H54 (cell line): Measurements from ENCODE around the gene PRKCG.
A peak's percentile ranks its signal among the peaks of the same experiment; 100 is the strongest.
"Not testable (repeated sequence)": the region's sequence is repeated elsewhere in the genome, so short reads cannot be mapped to it uniquely, and the experiment has no call there.

Experiments
- DNase-seq: peaks from one replicate; pipeline ENCODE4 v3.0.0; 2011; ENCODE audit warnings: low spot score, mixed read lengths; ENCODE audit not compliant: insufficient read length
- FAIRE-seq: peaks from 3 replicates; lab custom pipeline; 2011; peaks lifted over from hg19 to GRCh38; lab: Jason Lieb, UNC
- POLR2A ChIP-seq: IDR thresholded peaks from 2 replicates; pipeline ENCODE4 v1.6.1; 2011; ENCODE audit warnings: low read depth, mild to moderate bottlenecking, low read length

PRKCG gene

GRCh38 chr19:53881482-53882390 is at the start of gene PRKCG:
Gene PRKCG, plus strand, starts transcription at chr19:53882197. Its CDS starts 298 bp downstream, at chr19:53882495.
- peak; percentile 56 for DNase-seq
- FAIRE-seq: no peak
- TF ChIP-seq POLR2A: no peak

GRCh38 chr19:53832861-53833260 is 49.1 kb upstream of the PRKCG start:
- DNase-seq, FAIRE-seq: not testable (repeated sequence)

GRCh38 chr19:53838446-53838845 is 43.6 kb upstream of the PRKCG start:
- FAIRE-seq, DNase-seq: not testable (repeated sequence)

- not testable (repeated sequence) for DNase-seq, FAIRE-seq
Observed at GRCh38 chr19:53840241-53840640, 41.8 kb upstream of the PRKCG start.

- not testable (repeated sequence) for FAIRE-seq
Observed at GRCh38 chr19:53840914-53841313, 41.1 kb upstream of the PRKCG start.

GRCh38 chr19:53844849-53845246 is 37.1 kb upstream of the PRKCG start:
- TF ChIP-seq POLR2A: no peak
- DNase-seq (no peak), FAIRE-seq (no peak)

More at GRCh38 chr19:53840914-53841313, 41.1 kb upstream of the PRKCG start:
- not testable (repeated sequence) for DNase-seq

- DNase-seq: no peak
- TF ChIP-seq POLR2A: no peak
- FAIRE-seq: no peak
Observed at GRCh38 chr19:53847555-53847954, 34.4 kb upstream of the PRKCG start.

- FAIRE-seq (no peak), DNase-seq (peak; percentile 11)
- TF ChIP-seq POLR2A: no peak
Observed at GRCh38 chr19:53849237-53849676, 32.7 kb upstream of the PRKCG start.

GRCh38 chr19:53853707-53854106 is 28.3 kb upstream of the PRKCG start:
- FAIRE-seq: no peak
- TF ChIP-seq POLR2A: no peak
- DNase-seq: no peak

- FAIRE-seq (no peak), DNase-seq (no peak)
- TF ChIP-seq POLR2A: no peak
Observed at GRCh38 chr19:53864308-53864836, 17.6 kb upstream of the PRKCG start.

GRCh38 chr19:53865523-53865917 is 16.5 kb upstream of the PRKCG start:
- no peak for FAIRE-seq
- TF ChIP-seq POLR2A: no peak
- no peak for DNase-seq

- FAIRE-seq: no peak
- DNase-seq: peak; percentile 87
- TF ChIP-seq POLR2A: peak; percentile 76
Observed at GRCh38 chr19:53865918-53866864, 15.8 kb upstream of the PRKCG start.

- no peak for DNase-seq
- no peak for FAIRE-seq
- no peak for TF ChIP-seq POLR2A
Observed at GRCh38 chr19:53866865-53867224, 15.2 kb upstream of the PRKCG start.
